ENCODE results near the gene TRPM3. TPM values are rescaled to one million over a fixed set of nuclear protein-coding genes. Genes with fewer than 3 reads are reported as not detected.

TRPM3 gene
- total RNA-seq, 4 donors from 2014 or later: 0.07 to 0.66 TPM; not detected in 2

DNA sequence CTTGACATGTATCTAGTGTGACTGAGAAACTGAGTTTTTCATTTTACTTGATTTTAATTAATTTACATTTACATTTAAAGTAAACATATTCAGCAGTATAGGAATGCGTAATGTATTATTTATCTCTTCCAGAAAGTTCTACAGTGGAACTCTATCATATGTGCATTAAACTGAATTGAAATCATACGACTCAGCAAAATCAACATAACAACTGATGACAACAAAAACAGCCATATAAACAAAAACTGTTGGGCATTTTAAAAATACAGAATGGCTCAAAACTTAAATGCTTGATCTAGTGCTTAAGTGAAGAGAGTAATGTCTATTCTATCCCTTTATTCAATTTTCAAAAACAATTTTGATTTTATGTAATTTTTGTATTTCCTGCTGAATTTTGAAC, 134.4 kb downstream of the TRPM3 start:
- Histone ChIP-seq H3K27ac (no peak overlapping the region), H3K4me1 (no peaks in the 10 kb centered on the region), H3K36me3 (no peaks in the 10 kb centered on the region), H3K4me3 (no peak overlapping the region), H3K9me3 (no peaks in the 10 kb centered on the region), H3K27me3 (no peaks in the 10 kb centered on the region)
- DNase-seq (no peak), ATAC-seq (no peak)
- intact Hi-C loops (cut with DNase I; ENCODE audit: low total_unique reads) (no loop called here), in situ Hi-C loops (cut with MboI; ENCODE audit: low sequenced_read_pairs in 4 of 4) (no loop called here)
- TF ChIP-seq, protein P1, sequence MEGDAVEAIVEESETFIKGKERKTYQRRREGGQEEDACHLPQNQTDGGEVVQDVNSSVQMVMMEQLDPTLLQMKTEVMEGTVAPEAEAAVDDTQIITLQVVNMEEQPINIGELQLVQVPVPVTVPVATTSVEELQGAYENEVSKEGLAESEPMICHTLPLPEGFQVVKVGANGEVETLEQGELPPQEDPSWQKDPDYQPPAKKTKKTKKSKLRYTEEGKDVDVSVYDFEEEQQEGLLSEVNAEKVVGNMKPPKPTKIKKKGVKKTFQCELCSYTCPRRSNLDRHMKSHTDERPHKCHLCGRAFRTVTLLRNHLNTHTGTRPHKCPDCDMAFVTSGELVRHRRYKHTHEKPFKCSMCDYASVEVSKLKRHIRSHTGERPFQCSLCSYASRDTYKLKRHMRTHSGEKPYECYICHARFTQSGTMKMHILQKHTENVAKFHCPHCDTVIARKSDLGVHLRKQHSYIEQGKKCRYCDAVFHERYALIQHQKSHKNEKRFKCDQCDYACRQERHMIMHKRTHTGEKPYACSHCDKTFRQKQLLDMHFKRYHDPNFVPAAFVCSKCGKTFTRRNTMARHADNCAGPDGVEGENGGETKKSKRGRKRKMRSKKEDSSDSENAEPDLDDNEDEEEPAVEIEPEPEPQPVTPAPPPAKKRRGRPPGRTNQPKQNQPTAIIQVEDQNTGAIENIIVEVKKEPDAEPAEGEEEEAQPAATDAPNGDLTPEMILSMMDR (IDR thresholded peaks at IDR 0.05 in 4 of 5, conservative IDR thresholded peaks at IDR 0.05 in 1 of 5): no peak
- TF ChIP-seq POLR2A (IDR thresholded peaks at IDR 0.05): no peak

DNA sequence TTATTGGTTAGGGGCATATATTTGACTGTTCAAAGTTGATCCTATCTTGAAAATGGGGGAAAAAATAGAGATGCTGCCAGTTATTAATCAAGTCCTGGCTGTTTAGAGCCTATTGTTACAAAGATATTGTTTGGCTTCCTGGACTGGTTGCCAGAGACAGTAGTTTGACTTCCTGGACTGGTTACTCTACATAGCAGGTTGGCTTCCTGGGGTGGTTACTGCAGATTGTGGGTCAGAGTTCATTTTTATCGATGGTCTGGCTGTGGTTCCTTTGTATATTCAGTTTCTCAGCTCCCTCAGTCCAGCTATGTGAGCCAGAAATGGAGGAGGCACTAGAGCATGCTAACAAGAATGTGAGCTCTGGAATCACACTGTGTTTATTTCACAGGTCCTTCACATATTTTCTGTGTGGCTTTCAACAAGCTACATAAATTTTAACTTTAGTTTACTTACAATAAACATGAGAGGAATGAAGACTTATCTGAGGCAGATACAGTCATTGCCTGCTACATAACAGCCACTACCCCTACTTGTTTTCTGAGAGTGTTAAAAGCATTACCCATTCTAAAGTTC, 137.6 kb downstream of the TRPM3 start:
- no peak overlapping the region for H3K27ac ChIP-seq
- ATAC-seq: no peak

DNA sequence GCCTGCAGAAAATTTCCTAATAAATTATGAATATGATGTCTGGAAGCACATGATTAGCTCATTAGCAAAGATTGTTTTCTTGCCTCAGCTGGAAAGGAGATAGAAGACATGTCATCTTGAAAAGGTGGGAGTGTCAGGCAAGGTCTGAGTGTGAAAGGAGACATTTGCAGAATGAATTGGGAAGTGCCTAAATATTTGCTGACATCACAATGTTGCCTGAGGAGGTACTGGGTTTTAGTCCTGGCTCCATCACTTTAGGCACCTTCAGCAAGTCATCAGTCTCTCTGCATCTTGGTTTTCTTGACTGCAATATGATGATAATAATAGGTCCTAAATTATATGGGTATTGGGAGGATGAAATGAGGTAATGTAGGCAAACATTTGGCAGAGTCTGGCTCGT, 140.1 kb downstream of the TRPM3 start:
- H3K4me3 ChIP-seq: no peak overlapping the region
- H3K9me3 ChIP-seq: no peaks in the 10 kb centered on the region
- H3K36me3 ChIP-seq: no peaks in the 10 kb centered on the region
- intact Hi-C loops (cut with DNase I; ENCODE audit: low total_unique reads): no loop called here
- DNase-seq (no peak), ATAC-seq (no peak)
- in situ Hi-C loops (cut with MboI; ENCODE audit: low sequenced_read_pairs in 4 of 4): no loop called here
- TF ChIP-seq POLR2A (IDR thresholded peaks at IDR 0.05): no peak
- TF ChIP-seq, protein P1 (IDR thresholded peaks at IDR 0.05 in 4 of 5, conservative IDR thresholded peaks at IDR 0.05 in 1 of 5): no peak
- no peaks in the 10 kb centered on the region for H3K27me3 ChIP-seq
- H3K4me1 ChIP-seq: no peaks in the 10 kb centered on the region
- no peak overlapping the region for H3K27ac ChIP-seq

More for the DNA sequence above, 137.6 kb downstream of the TRPM3 start:
- in situ Hi-C loops (cut with MboI; ENCODE audit: low sequenced_read_pairs in 4 of 4): no loop called here
- intact Hi-C loops (cut with DNase I; ENCODE audit: low total_unique reads): no loop called here
- TF ChIP-seq POLR2A (IDR thresholded peaks at IDR 0.05): no peak
- TF ChIP-seq, protein P1 (IDR thresholded peaks at IDR 0.05 in 4 of 5, conservative IDR thresholded peaks at IDR 0.05 in 1 of 5): no peak
- no peak overlapping the region for H3K4me3 ChIP-seq
- H3K36me3 ChIP-seq: no peaks in the 10 kb centered on the region
- H3K4me1 ChIP-seq: no peaks in the 10 kb centered on the region
- no peak for DNase-seq
- H3K27me3 ChIP-seq: no peaks in the 10 kb centered on the region
- H3K9me3 ChIP-seq: no peaks in the 10 kb centered on the region

DNA sequence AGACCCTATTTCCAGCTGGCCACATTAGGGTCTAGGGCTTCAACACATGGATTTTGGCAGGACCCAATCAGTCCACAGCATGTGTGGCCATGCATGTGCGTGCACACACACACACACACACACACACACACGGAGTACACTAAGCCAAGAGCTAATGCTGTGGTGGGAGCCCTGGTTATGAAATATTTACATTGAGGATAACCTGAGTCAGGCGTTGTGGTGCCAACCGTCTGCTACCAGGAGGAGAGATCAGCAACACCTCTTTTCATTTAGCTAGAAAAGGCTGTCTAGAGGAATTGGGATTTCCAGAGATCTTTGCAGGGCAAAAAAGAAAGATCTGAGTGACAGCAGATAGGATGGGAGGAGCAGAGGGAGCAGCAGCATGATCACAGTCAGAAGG, 141.5 kb downstream of the TRPM3 start:
- in situ Hi-C loops (cut with MboI; ENCODE audit: low sequenced_read_pairs in 4 of 4): no loop called here
- H3K36me3 ChIP-seq: no peaks in the 10 kb centered on the region
- H3K4me1 ChIP-seq: no peaks in the 10 kb centered on the region
- no peak overlapping the region for H3K4me3 ChIP-seq
- no peaks in the 10 kb centered on the region for H3K27me3 ChIP-seq
- intact Hi-C loops (cut with DNase I; ENCODE audit: low total_unique reads): no loop called here
- H3K9me3 ChIP-seq: no peaks in the 10 kb centered on the region
- TF ChIP-seq, protein P1 (IDR thresholded peaks at IDR 0.05 in 4 of 5, conservative IDR thresholded peaks at IDR 0.05 in 1 of 5): no peak
- no peak for TF ChIP-seq POLR2A (IDR thresholded peaks at IDR 0.05)
- ATAC-seq: no peak
- DNase-seq: no peak
- no peak overlapping the region for H3K27ac ChIP-seq

DNA sequence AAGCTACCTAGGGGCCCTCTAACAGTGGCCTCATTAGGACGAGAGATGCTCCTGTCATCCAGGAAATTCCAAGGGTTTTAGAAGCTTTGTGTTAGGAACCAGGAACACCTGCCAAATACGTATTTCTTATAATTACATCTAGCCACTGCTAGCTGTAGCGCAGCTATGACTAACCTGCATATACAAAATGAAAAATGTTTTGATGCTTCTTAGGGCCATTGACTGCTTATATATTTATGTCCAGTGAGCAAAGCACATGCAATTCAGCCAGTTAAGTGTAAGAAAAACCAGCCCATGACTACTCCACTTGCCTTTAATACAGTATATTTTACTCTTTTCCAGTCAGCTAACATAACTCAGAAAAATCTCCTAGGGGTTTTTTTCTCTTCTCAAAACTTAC, 143.3 kb downstream of the TRPM3 start:
- H3K27ac ChIP-seq: no peak overlapping the region
- no peak for ATAC-seq
- no peaks in the 10 kb centered on the region for H3K27me3 ChIP-seq
- intact Hi-C loops (cut with DNase I; ENCODE audit: low total_unique reads): no loop called here
- in situ Hi-C loops (cut with MboI; ENCODE audit: low sequenced_read_pairs in 4 of 4): no loop called here
- TF ChIP-seq POLR2A (IDR thresholded peaks at IDR 0.05): no peak
- TF ChIP-seq, protein P1 (IDR thresholded peaks at IDR 0.05 in 4 of 5, conservative IDR thresholded peaks at IDR 0.05 in 1 of 5): no peak
- no peaks in the 10 kb centered on the region for H3K36me3 ChIP-seq
- no peaks in the 10 kb centered on the region for H3K9me3 ChIP-seq
- H3K4me1 ChIP-seq: no peaks in the 10 kb centered on the region
- H3K4me3 ChIP-seq: no peak overlapping the region
- DNase-seq: no peak

All from gastrocnemius medialis (tissue), 4 donors.